Body of pancreas (tissue), 4 donors: ENCODE results near the gene RNU1-3.

Experiments used
- CTCF ChIP-seq, 7 experiments: fragments of 450-650 bp in 4 of 7; fragments of 200-600 bp in 3 of 7; sonication (generic) in 3 of 7; IDR thresholded peaks; one replicate each; pipeline ENCODE4 v1.5.1; 2016 to 2019; ENCODE audit warnings: antibody characterized with exemption in 7 of 7
- POLR2A ChIP-seq, 3 donors: fragments of 450-650 bp; IDR thresholded peaks; one replicate each; pipeline ENCODE4 v1.6.1; 2016; ENCODE audit warnings: antibody characterized with exemption in 3 of 3, mild to moderate bottlenecking in 2 of 3

- TF ChIP-seq CTCF (IDR thresholded peaks at IDR 0.05) (no peak), POLR2A (IDR thresholded peaks at IDR 0.05) (no peak)
These were observed 11.0 kb upstream of the RNU1-3 start for GRCh38 chr1:16677552-16678431.
